ENCODE measurements around the gene FSTL5.

Gene FSTL5

GRCh38 chr4:161650812-161651211 lies 513.0 kb downstream of the FSTL5 start:
- Histone ChIP-seq H3K4me3 (ENCODE audit: low read depth, low read length) (no peak overlapping the region), H3K9ac (ENCODE audit: low read depth, low read length) (no peak overlapping the region), H3K27ac (ENCODE audit: low read depth, low read length) (no peak overlapping the region), H3K9me3 (ENCODE audit: control insufficient read depth, insufficient read depth, low read length) (no peaks in the 10 kb centered on the region), H3K27me3 (ENCODE audit: control insufficient read depth, insufficient read depth, low read length) (no peaks in the 10 kb centered on the region), H3K4me1 (ENCODE audit: control insufficient read depth, insufficient read depth, low read length) (no peaks in the 10 kb centered on the region), H3K36me3 (ENCODE audit: control insufficient read depth, insufficient read depth, low read length) (no peaks in the 10 kb centered on the region)

GRCh38 chr4:161647757-161648156 lies 516.0 kb downstream of the FSTL5 start:
- H3K9ac ChIP-seq (ENCODE audit: low read depth, low read length), result no peak overlapping the region
- no peaks in the 10 kb centered on the region for H3K27me3 ChIP-seq (ENCODE audit: control insufficient read depth, insufficient read depth, low read length)

GRCh38 chr4:161642708-161643107 lies 521.1 kb downstream of the FSTL5 start:
- H3K27me3 ChIP-seq (ENCODE audit: control insufficient read depth, insufficient read depth, low read length), result no peaks in the 10 kb centered on the region
- no peaks in the 10 kb centered on the region for H3K36me3 ChIP-seq (ENCODE audit: control insufficient read depth, insufficient read depth, low read length)
- H3K9me3 ChIP-seq (ENCODE audit: control insufficient read depth, insufficient read depth, low read length), result no peaks in the 10 kb centered on the region
- H3K9ac ChIP-seq (ENCODE audit: low read depth, low read length), result no peak overlapping the region
- H3K4me3 ChIP-seq (ENCODE audit: low read depth, low read length), result no peak overlapping the region
- H3K4me1 ChIP-seq (ENCODE audit: control insufficient read depth, insufficient read depth, low read length), result 0 out of 2 replicates have a peak, but pooled peaks cover 5% of the 10 kb centered on the region
- no peak overlapping the region for H3K27ac ChIP-seq (ENCODE audit: low read depth, low read length)

More at GRCh38 chr4:161647757-161648156, 516.0 kb downstream of the FSTL5 start:
- Histone ChIP-seq H3K27ac (ENCODE audit: low read depth, low read length) (no peak overlapping the region), H3K9me3 (ENCODE audit: control insufficient read depth, insufficient read depth, low read length) (no peaks in the 10 kb centered on the region), H3K36me3 (ENCODE audit: control insufficient read depth, insufficient read depth, low read length) (no peaks in the 10 kb centered on the region), H3K4me3 (ENCODE audit: low read depth, low read length) (no peak overlapping the region), H3K4me1 (ENCODE audit: control insufficient read depth, insufficient read depth, low read length) (no peaks in the 10 kb centered on the region)

- no peaks in the 10 kb centered on the region for H3K27me3 ChIP-seq (ENCODE audit: control insufficient read depth, insufficient read depth, low read length)
- H3K9me3 ChIP-seq (ENCODE audit: control insufficient read depth, insufficient read depth, low read length), result no peaks in the 10 kb centered on the region
- H3K4me1 ChIP-seq (ENCODE audit: control insufficient read depth, insufficient read depth, low read length), result no peaks in the 10 kb centered on the region
- H3K36me3 ChIP-seq (ENCODE audit: control insufficient read depth, insufficient read depth, low read length), result no peaks in the 10 kb centered on the region
- no peak overlapping the region for H3K4me3 ChIP-seq (ENCODE audit: low read depth, low read length)
- no peak overlapping the region for H3K9ac ChIP-seq (ENCODE audit: low read depth, low read length)
- no peak overlapping the region for H3K27ac ChIP-seq (ENCODE audit: low read depth, low read length)
Observed at GRCh38 chr4:161629694-161630441, 533.9 kb downstream of the FSTL5 start.

GRCh38 chr4:161604516-161605300 lies 559.1 kb downstream of the FSTL5 start:
- no peak overlapping the region for H3K9ac ChIP-seq (ENCODE audit: low read depth, low read length)
- no peaks in the 10 kb centered on the region for H3K36me3 ChIP-seq (ENCODE audit: control insufficient read depth, insufficient read depth, low read length)
- no peaks in the 10 kb centered on the region; the same call in 1 of the 2 replicates for H3K4me1 ChIP-seq (ENCODE audit: control insufficient read depth, insufficient read depth, low read length)

GRCh38 chr4:161601011-161601410 lies 562.8 kb downstream of the FSTL5 start:
- Histone ChIP-seq H3K4me1 (ENCODE audit: control insufficient read depth, insufficient read depth, low read length) (no peaks in the 10 kb centered on the region; the same call in 1 of the 2 replicates), H3K27me3 (ENCODE audit: control insufficient read depth, insufficient read depth, low read length) (no peaks in the 10 kb centered on the region), H3K9me3 (ENCODE audit: control insufficient read depth, insufficient read depth, low read length) (no peaks in the 10 kb centered on the region), H3K27ac (ENCODE audit: low read depth, low read length) (no peak overlapping the region), H3K36me3 (ENCODE audit: control insufficient read depth, insufficient read depth, low read length) (no peaks in the 10 kb centered on the region), H3K4me3 (ENCODE audit: low read depth, low read length) (no peak overlapping the region), H3K9ac (ENCODE audit: low read depth, low read length) (no peak overlapping the region)

More at GRCh38 chr4:161604516-161605300, 559.1 kb downstream of the FSTL5 start:
- Histone ChIP-seq H3K27ac (ENCODE audit: low read depth, low read length) (no peak overlapping the region), H3K27me3 (ENCODE audit: control insufficient read depth, insufficient read depth, low read length) (no peaks in the 10 kb centered on the region), H3K9me3 (ENCODE audit: control insufficient read depth, insufficient read depth, low read length) (no peaks in the 10 kb centered on the region), H3K4me3 (ENCODE audit: low read depth, low read length) (no peak overlapping the region)

- no peak overlapping the region for H3K4me3 ChIP-seq (ENCODE audit: low read depth, low read length)
- H3K27me3 ChIP-seq (ENCODE audit: control insufficient read depth, insufficient read depth, low read length), result no peaks in the 10 kb centered on the region
- no peak overlapping the region for H3K9ac ChIP-seq (ENCODE audit: low read depth, low read length)
- no peaks in the 10 kb centered on the region for H3K4me1 ChIP-seq (ENCODE audit: control insufficient read depth, insufficient read depth, low read length)
- no peaks in the 10 kb centered on the region for H3K36me3 ChIP-seq (ENCODE audit: control insufficient read depth, insufficient read depth, low read length)
- H3K9me3 ChIP-seq (ENCODE audit: control insufficient read depth, insufficient read depth, low read length), result no peaks in the 10 kb centered on the region
- H3K27ac ChIP-seq (ENCODE audit: low read depth, low read length), result no peak overlapping the region
Observed at GRCh38 chr4:161595230-161595771, 568.5 kb downstream of the FSTL5 start.

- H3K9ac ChIP-seq (ENCODE audit: low read depth, low read length), result no peak overlapping the region
- H3K9me3 ChIP-seq (ENCODE audit: control insufficient read depth, insufficient read depth, low read length), result no peaks in the 10 kb centered on the region
- H3K27me3 ChIP-seq (ENCODE audit: control insufficient read depth, insufficient read depth, low read length), result no peaks in the 10 kb centered on the region
- H3K4me3 ChIP-seq (ENCODE audit: low read depth, low read length), result no peak overlapping the region
- no peaks in the 10 kb centered on the region for H3K36me3 ChIP-seq (ENCODE audit: control insufficient read depth, insufficient read depth, low read length)
- H3K27ac ChIP-seq (ENCODE audit: low read depth, low read length), result no peak overlapping the region
- H3K4me1 ChIP-seq (ENCODE audit: control insufficient read depth, insufficient read depth, low read length), result peaks cover 9% of the 10 kb centered on the region
Observed at GRCh38 chr4:161585011-161585410, 578.8 kb downstream of the FSTL5 start.

GRCh38 chr4:161583549-161583948 lies 580.3 kb downstream of the FSTL5 start:
- no peaks in the 10 kb centered on the region for H3K27me3 ChIP-seq (ENCODE audit: control insufficient read depth, insufficient read depth, low read length)

GRCh38 chr4:161581262-161582230 lies 582.3 kb downstream of the FSTL5 start:
- Histone ChIP-seq H3K27ac (ENCODE audit: low read depth, low read length) (no peak overlapping the region), H3K9me3 (ENCODE audit: control insufficient read depth, insufficient read depth, low read length) (no peaks in the 10 kb centered on the region), H3K9ac (ENCODE audit: low read depth, low read length) (no peak overlapping the region), H3K27me3 (ENCODE audit: control insufficient read depth, insufficient read depth, low read length) (no peaks in the 10 kb centered on the region), H3K4me3 (ENCODE audit: low read depth, low read length) (no peak overlapping the region), H3K36me3 (ENCODE audit: control insufficient read depth, insufficient read depth, low read length) (no peaks in the 10 kb centered on the region), H3K4me1 (ENCODE audit: control insufficient read depth, insufficient read depth, low read length) (peaks cover 9% of the 10 kb centered on the region)

More at GRCh38 chr4:161583549-161583948, 580.3 kb downstream of the FSTL5 start:
- no peak overlapping the region for H3K9ac ChIP-seq (ENCODE audit: low read depth, low read length)
- no peaks in the 10 kb centered on the region for H3K9me3 ChIP-seq (ENCODE audit: control insufficient read depth, insufficient read depth, low read length)
- H3K4me1 ChIP-seq (ENCODE audit: control insufficient read depth, insufficient read depth, low read length), result peaks cover 9% of the 10 kb centered on the region
- H3K4me3 ChIP-seq (ENCODE audit: low read depth, low read length), result no peak overlapping the region
- H3K27ac ChIP-seq (ENCODE audit: low read depth, low read length), result no peak overlapping the region
- no peaks in the 10 kb centered on the region for H3K36me3 ChIP-seq (ENCODE audit: control insufficient read depth, insufficient read depth, low read length)
